Thymus (tissue), 11 donors: ENCODE data around the gene AKNA. TPM values are rescaled to one million over a fixed set of nuclear protein-coding genes. Genes with fewer than 3 reads are reported as not detected.

ENCODE experiments used
- DNase-seq, 9 donors: peaks; one replicate each; pipeline ENCODE4 v3.0.0-alpha.2; 2013; ENCODE audit warnings: low spot score in 9 of 9, low read depth in 6 of 9, missing footprints in 1 of 9
- H3K27ac ChIP-seq, 2 donors: one replicate each; pipeline ENCODE4 v1.5.1; 2013; ENCODE audit warnings: control low read depth in 1 of 2, low read depth in 1 of 2, low read length in 1 of 2, mild to moderate bottlenecking in 1 of 2, moderate library complexity in 1 of 2
- H3K27me3 ChIP-seq, 2 donors: one replicate each; pipeline ENCODE4 v1.5.1; 2013; ENCODE audit warnings: low read length in 1 of 2; ENCODE audit not compliant: control insufficient read depth in 2 of 2, insufficient read depth in 1 of 2
- H3K36me3 ChIP-seq, 2 donors: one replicate each; pipeline ENCODE4 v1.5.1; 2013; ENCODE audit warnings: low read length in 1 of 2, mild to moderate bottlenecking in 1 of 2, moderate library complexity in 1 of 2; ENCODE audit not compliant: control insufficient read depth in 2 of 2, insufficient read depth in 2 of 2
- H3K4me1 ChIP-seq, 2 donors: one replicate each; pipeline ENCODE4 v1.5.1; 2013; ENCODE audit warnings: low read length in 2 of 2; ENCODE audit not compliant: control insufficient read depth in 2 of 2, insufficient read depth in 2 of 2
- H3K4me3 ChIP-seq, 2 donors: one replicate each; pipeline ENCODE4 v1.5.1; 2013; ENCODE audit warnings: low read length in 2 of 2, control low read depth in 1 of 2, mild to moderate bottlenecking in 1 of 2
- H3K9me3 ChIP-seq, 2 donors: one replicate each; pipeline ENCODE4 v1.5.1; 2013; ENCODE audit warnings: low read length in 1 of 2, mild to moderate bottlenecking in 1 of 2; ENCODE audit not compliant: control insufficient read depth in 2 of 2, insufficient read depth in 1 of 2
- WGBS: extraction: QIAGEN DNeasy Blood & Tissue Kit; methylation state at CpG from one replicate; pipeline ENCODE4 v1.1.7; 2013; 5-methylcytosine and 5-hydroxymethylcytosine counted together
- polyA plus RNA-seq: library from polyadenylated mRNA; stranded (reverse); fragments of 200-250 nt; gene quantifications from one replicate; pipeline ENCODE4 v1.2.3, GENCODE V29; 2013
- total RNA-seq: library from RNA; stranded (reverse); fragments of 120-200 nt; gene quantifications from one replicate; pipeline ENCODE4 v1.2.4, GENCODE V29; 2013
- donor health status: healthy.

Gene AKNA
- total and polyA plus RNA-seq, 2 donors, result 52.2 to 162 TPM

DNA sequence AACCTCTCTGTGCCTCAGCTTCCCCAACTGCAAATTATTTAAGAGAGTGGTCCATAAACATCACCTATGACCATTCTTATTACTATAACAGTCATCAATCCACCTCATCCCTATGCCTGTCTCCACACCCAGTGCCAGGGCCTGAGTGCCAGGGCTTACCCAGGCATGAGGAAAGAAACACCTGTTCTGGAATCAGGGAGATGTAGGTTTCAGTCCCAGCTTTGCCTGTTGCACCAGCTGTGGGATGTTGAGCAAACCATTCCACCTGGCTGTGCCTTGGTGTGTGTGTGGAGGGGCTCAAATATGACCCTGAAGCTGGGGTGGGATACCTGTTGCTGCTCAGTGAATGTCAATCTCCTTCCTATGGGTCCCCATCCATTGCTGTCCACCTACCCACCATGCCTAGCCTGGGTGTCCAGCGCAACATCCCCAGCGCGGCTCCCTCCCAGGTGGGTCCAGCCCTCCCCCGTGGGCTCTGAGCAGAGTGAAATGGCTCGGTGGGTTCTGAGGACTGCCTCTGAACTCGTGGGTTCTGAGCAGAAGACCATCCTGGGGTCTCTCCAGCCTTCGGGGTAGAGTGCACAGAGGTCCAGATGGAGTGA is 16.3 kb downstream of the AKNA start:
- no peak for DNase-seq
- Histone ChIP-seq H3K4me1 (peaks cover 75 to 90% of the 10 kb centered on the region in 2 donors), H3K27me3 (no peaks in the 10 kb centered on the region), H3K27ac (peak overlapping the region; percentile 89 to 99), H3K4me3 (peak overlapping the region; percentile 29 to 40), H3K36me3 (peaks cover 51 to 73% of the 10 kb centered on the region in 2 donors), H3K9me3 (no peaks in the 10 kb centered on the region)
- WGBS, result 35% methylated on average over 7 of the region's 7 CpGs

DNA sequence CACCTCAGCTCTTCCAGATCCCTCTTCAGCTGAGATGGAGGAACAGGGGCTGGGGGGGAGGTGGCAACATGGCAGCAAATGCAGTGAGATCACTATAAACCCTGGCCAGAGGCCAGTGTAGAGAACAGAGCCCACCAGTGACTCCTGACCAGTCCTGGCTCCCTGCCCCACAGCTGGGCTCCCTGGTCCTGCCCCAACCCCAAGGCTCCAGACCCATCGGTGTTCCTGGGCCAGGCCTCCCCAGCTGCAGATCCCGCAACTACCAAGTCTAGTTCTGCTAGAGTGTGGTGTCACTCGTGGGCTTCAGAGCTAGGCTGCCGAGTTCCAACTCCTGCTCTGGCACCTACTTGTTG is 16.8 kb downstream of the AKNA start:
- Histone ChIP-seq H3K4me3 (no peak overlapping the region), H3K4me1 (peaks cover 72 to 87% of the 10 kb centered on the region in 2 donors), H3K36me3 (peaks cover 48 to 75% of the 10 kb centered on the region in 2 donors), H3K9me3 (no peaks in the 10 kb centered on the region), H3K27me3 (no peaks in the 10 kb centered on the region), H3K27ac (peak overlapping the region; percentile 89 to 99)
- DNase-seq, result no peak
- 69% methylated on average over 4 of the region's 4 CpGs for WGBS

DNA sequence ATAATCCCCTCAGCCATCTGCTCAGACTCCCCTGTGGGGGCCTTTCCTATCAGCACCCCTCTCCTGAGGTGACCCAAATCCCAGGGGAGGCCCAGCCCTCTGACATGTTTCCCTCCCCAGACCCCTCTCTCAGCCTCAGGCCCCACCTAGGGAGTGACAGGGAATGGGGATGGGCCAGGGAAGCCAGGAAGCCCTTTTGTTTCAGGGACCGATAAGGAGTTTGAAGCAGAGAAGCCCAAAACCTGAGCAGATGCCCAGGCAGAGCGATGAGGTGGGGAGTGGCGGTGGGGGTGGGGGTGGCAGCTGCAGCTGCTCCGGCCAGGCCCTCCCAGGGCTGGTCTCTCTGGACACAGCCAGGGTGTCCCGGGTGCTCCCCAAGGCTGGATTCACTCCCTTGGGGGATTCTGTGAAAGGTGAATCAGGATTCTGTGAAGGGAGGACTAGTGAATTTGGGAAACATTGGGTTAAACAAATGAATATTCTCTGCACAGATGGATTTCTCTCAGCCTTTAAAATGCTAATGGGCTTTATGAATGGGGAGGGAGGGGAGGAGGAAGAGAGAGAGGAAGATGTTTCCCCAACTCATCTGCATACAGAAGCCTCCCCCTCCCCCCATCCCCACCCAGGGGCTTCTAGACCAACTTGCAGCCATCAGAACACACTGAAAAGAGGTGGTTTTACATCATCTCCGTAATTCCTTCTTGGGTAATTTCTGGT is 17.4 kb downstream of the AKNA start:
- peaks cover 72 to 86% of the 10 kb centered on the region in 2 donors for H3K4me1 ChIP-seq
- peaks cover 52 to 76% of the 10 kb centered on the region in 2 donors for H3K36me3 ChIP-seq
- peak overlapping the region; percentile 89 to 99 for H3K27ac ChIP-seq
- no peaks in the 10 kb centered on the region for H3K27me3 ChIP-seq
- no peaks in the 10 kb centered on the region for H3K9me3 ChIP-seq
- no peak overlapping the region for H3K4me3 ChIP-seq
- 87% methylated on average over 6 of the region's 6 CpGs for WGBS
- DNase-seq, result peak in 2 of 9 donors; percentile 45 to 67

DNA sequence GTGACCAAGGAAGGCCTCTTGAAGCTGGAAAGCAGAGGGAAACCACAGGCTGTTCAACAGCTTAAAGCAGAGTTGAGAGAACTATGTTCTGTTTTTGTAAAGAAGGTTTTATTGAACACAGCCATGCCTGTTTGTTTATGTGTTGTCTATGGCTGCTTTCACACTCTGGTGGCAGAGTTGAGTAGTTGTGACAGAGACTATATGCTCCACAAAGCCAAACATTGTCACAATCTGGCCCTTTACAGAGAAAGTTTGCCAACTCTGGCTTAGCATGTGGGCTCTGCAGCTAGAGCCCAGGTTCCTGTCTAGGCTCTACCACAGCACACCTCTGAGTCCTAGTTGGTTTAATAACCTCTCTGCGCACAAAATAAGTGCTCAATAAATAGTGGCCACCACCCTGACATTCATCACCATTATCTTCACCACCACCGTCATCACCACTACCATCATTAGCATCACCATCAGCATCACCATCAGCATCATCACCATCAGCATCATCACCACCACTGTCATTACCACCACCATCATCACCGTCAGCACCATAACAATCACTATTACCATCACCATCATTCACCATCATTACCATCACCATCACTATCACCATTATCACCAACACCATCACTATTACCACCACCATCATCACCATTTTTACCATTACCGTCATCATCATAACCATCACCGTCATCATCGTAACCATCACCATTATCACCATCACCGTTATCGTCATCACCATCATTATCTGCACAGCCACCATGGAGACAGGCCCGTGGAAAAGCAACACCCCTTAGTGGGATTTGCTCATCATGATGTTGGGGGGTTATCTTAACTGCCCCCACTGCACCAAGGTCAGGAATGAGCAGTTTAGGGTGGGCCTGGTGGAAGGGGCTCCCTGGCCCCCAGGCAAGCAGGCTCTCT is 18.3 kb downstream of the AKNA start:
- H3K4me1 ChIP-seq, result peaks cover 65 to 80% of the 10 kb centered on the region in 2 donors
- H3K9me3 ChIP-seq, result no peaks in the 10 kb centered on the region
- no peak for DNase-seq
- no peak overlapping the region for H3K4me3 ChIP-seq
- peaks cover 49 to 76% of the 10 kb centered on the region in 2 donors for H3K36me3 ChIP-seq
- 98% methylated on average over 9 of the region's 9 CpGs for WGBS
- H3K27ac ChIP-seq, result peak overlapping the region; percentile 48 to 99
- H3K27me3 ChIP-seq, result no peaks in the 10 kb centered on the region

DNA sequence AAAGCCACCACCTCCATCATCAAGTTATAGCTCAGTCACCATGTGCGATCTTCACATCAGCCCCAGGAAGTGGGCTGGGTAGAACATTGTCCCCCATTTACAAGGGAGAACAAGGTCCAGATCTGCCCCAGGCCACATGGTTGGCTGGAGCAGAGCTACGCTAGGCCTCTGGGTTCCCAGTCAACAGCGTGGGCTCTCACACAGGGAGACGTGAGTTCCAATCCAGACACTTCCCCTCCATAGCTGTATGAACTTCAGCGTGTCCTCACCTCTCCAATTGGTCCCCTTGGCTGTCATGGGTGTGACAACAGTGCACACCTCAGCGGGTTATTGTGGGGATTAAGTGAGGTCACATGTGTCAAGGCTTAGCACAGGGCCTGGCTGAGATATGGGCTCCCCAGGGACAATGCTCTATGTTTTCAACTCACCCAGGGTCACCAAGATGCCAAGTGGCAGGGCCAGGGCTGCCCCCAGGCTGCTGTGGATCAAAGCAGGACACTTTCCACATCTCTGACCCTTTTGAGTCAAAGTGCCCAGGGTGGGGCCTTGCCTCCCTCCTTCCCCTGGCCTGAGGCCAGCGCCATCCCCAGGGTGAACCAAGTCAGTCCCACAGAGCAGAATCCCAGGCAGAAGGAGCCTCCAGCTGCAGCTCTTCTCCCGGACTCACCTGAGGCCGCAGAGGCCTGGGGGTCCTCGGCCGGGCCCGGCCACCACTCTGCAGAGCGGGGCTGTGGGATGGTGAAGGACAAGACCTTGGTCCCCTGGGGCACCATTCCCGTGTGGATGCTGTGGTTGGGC is 19.8 kb downstream of the AKNA start:
- Histone ChIP-seq H3K27me3 (no peaks in the 10 kb centered on the region), H3K4me1 (peaks cover 58 to 75% of the 10 kb centered on the region in 2 donors), H3K27ac (peak overlapping the region; percentile 75 to 77), H3K36me3 (peaks cover 57 to 82% of the 10 kb centered on the region in 2 donors), H3K9me3 (no peaks in the 10 kb centered on the region), H3K4me3 (no peak overlapping the region)
- no peak for DNase-seq
- 95% methylated on average over 14 of the region's 14 CpGs for WGBS

DNA sequence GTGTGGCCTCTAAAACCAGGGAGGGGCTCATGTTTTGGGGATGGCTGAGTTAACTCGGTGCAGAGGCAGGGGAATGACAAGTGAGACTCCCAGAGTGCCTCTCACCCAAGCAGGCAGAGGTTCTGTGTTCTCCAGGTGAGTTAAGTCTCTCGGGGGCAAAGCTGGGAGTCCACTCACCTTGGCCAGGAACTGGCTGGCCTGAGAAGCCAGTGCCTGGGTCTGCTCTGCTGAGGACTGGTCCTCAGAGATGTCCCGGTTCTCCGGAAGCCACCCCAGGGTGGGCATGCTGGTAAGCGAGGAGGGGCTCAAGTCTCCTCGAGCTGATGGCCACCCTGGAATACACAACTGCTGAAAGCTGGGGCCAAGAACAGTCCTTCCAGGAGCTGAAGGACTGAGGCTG is 20.4 kb downstream of the AKNA start:
- Histone ChIP-seq H3K4me1 (peaks cover 52 to 69% of the 10 kb centered on the region in 2 donors), H3K4me3 (no peak overlapping the region), H3K36me3 (peaks cover 63 to 85% of the 10 kb centered on the region in 2 donors), H3K9me3 (no peaks in the 10 kb centered on the region), H3K27me3 (no peaks in the 10 kb centered on the region), H3K27ac (peak overlapping the region; percentile 75 to 77)
- DNase-seq, result no peak
- WGBS, result 92% methylated on average over 6 of the region's 6 CpGs

DNA sequence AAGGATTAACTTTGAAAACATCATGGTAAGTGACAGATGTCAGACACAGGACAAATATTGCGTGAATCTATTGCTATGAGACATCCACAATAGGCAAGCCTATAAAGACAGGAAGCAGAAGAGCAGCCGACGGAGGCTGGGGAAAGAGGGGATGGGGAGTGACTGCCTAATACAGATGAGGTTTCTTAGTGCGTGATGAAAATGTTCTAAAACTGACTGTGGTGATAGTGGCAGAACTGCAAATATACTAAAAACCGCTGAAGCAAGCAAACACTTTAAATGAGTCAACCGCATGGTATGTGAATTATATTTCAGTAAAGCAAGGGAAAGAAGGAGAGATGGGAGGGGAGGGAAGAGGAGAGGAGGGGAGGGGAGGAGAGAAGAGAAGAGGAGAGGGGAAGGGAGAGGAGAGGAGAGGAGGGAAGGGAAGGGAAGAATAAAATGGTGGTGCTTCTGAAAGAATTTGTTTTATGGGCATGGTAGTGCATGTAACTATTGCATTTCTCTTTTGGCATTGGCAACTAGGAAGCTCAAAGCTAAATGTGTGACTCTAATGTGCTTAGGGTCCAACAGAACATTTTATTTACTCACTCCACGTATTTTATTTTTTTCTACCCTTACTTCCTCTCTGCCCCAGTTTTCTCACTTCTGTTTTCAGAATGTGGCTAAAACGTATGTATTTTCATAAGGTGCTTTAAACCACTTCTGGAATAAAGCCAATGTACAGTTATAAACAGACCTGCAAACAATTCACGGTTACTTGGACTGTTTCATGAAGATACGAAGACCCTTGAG is 21.3 kb downstream of the AKNA start:
- Histone ChIP-seq H3K4me3 (no peak overlapping the region), H3K9me3 (no peaks in the 10 kb centered on the region), H3K36me3 (peaks cover 71 to 90% of the 10 kb centered on the region in 2 donors), H3K27ac (peak overlapping the region; percentile 8 to 75), H3K27me3 (no peaks in the 10 kb centered on the region), H3K4me1 (peaks cover 44 to 60% of the 10 kb centered on the region in 2 donors)
- 23% methylated on average over 10 of the region's 10 CpGs for WGBS
- DNase-seq, result peak in 1 of 9 donors; percentile 33

DNA sequence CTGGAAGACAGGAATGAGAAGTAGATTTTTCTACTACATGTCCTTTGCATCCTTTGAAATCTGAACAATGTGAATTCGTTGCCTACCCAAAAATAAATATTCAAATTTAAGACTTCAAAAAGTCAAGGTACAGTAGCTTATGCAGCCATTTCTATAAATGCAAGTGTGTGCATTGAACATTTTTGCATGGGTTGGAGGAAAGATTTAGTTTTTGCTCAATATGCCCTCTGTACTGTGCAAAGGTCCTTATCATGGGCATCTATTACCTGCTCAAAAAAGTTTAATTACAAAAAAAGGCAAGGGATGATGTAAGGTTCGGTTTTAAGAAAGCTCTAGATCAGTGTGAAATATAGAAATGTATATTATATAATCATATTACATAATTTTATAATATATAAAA is 22.6 kb downstream of the AKNA start:
- H3K9me3 ChIP-seq, result no peaks in the 10 kb centered on the region
- 96% methylated on average over 2 of the region's 2 CpGs for WGBS
- H3K27me3 ChIP-seq, result no peaks in the 10 kb centered on the region
- H3K27ac ChIP-seq, result no peak overlapping the region
- H3K4me3 ChIP-seq, result no peak overlapping the region
- no peak for DNase-seq
- H3K4me1 ChIP-seq, result peaks cover 31 to 47% of the 10 kb centered on the region in 2 donors
- peaks cover 83 to 98% of the 10 kb centered on the region in 2 donors for H3K36me3 ChIP-seq
